ENCODE results near the gene ZFP57.

ZFP57 gene

DNA sequence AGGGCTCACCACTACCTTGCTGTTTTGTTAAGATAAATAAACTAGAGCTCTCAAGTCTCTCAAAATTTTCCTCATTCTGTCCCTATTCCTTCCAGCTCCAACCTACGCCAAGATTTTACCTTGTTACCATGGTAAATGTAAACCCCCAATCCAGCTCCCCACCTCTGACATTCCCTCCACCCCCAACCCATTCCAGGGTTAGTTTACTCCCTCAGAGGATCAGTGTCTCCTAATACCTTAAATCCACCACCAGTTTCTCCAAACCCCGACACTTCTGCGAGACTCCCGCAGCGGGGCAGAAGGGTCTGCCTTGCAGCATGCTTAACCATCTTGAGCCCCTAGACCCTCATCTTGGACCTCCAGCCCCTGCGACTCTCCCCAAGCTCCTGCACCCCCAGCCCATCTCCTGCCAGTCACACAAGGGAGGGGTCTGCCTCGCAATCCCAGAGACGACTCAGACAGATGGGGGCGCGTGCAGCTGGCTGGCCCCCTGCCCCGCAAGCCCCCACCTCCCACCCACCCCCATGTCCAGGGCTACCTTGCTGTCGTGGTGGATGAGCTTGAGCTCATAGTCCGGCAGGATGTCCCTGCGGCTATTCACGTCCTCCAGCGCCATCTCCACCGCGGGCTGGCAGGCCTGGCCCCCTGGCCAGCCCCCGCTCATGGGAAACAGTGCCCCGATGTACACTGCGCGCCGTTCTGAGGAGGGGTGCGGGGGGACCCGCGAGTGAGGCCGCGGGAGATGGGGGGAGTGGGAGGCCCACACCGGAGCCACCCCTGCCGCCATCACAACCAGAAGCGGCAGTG lies 53.8 kb downstream of the ZFP57 start:
- no peak overlapping the region for H3K4me3 ChIP-seq (ENCODE audit: low read depth, low read length)
- TF ChIP-seq MYC (IDR thresholded peaks at IDR 0.05; ENCODE audit: low read depth, low read length) (no peak), POLR2A (IDR thresholded peaks at IDR 0.05; ENCODE audit: extremely low read depth, insufficient read length) (no peak)
- TF ChIP-seq, protein P1, sequence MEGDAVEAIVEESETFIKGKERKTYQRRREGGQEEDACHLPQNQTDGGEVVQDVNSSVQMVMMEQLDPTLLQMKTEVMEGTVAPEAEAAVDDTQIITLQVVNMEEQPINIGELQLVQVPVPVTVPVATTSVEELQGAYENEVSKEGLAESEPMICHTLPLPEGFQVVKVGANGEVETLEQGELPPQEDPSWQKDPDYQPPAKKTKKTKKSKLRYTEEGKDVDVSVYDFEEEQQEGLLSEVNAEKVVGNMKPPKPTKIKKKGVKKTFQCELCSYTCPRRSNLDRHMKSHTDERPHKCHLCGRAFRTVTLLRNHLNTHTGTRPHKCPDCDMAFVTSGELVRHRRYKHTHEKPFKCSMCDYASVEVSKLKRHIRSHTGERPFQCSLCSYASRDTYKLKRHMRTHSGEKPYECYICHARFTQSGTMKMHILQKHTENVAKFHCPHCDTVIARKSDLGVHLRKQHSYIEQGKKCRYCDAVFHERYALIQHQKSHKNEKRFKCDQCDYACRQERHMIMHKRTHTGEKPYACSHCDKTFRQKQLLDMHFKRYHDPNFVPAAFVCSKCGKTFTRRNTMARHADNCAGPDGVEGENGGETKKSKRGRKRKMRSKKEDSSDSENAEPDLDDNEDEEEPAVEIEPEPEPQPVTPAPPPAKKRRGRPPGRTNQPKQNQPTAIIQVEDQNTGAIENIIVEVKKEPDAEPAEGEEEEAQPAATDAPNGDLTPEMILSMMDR (IDR thresholded peaks at IDR 0.05; ENCODE audit: low read depth, low read length): no peak
- TF ChIP-seq, protein P2, sequence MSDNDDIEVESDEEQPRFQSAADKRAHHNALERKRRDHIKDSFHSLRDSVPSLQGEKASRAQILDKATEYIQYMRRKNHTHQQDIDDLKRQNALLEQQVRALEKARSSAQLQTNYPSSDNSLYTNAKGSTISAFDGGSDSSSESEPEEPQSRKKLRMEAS (IDR thresholded peaks at IDR 0.05; ENCODE audit: low read depth, low read length): no peak

DNA sequence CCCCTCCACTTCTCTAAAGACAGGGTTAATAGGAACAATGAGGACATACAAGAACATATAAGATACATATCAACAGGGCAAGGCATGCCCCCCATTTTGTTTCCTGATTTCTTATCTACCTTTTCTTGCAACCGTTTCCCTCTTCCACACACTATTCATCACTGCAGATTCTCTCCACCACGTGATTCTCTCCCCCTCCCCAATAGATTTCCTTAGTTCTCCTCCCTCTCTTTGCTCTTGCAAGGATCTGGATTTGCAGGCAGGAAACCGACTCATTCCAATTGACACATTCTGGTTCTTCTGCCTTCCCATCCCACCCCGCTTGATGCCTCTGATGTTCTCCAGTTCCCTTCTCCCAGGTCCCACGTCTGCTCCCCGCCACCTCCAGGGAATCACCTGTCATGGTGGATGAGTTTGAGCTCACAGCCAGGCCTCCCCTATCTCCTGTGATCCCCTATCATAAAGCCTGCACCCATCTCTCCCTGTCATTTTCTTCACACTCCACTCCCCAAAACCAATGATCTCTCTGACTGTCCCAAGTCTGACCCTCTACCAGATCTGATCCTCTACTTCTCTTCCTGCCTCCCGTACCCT lies 55.5 kb downstream of the ZFP57 start:
- TF ChIP-seq POLR2A (IDR thresholded peaks at IDR 0.05; ENCODE audit: extremely low read depth, insufficient read length): no peak
- TF ChIP-seq, protein P2 (IDR thresholded peaks at IDR 0.05; ENCODE audit: low read depth, low read length): no peak
- TF ChIP-seq, protein P1 (IDR thresholded peaks at IDR 0.05; ENCODE audit: low read depth, low read length): no peak
- TF ChIP-seq MYC (IDR thresholded peaks at IDR 0.05; ENCODE audit: low read depth, low read length): no peak
- H3K4me3 ChIP-seq (ENCODE audit: low read depth, low read length): no peak overlapping the region
- no peak for DNase-seq (ENCODE audit: low read depth)

More for the DNA sequence above, 53.8 kb downstream of the ZFP57 start:
- no peak for DNase-seq (ENCODE audit: low read depth)

DNA sequence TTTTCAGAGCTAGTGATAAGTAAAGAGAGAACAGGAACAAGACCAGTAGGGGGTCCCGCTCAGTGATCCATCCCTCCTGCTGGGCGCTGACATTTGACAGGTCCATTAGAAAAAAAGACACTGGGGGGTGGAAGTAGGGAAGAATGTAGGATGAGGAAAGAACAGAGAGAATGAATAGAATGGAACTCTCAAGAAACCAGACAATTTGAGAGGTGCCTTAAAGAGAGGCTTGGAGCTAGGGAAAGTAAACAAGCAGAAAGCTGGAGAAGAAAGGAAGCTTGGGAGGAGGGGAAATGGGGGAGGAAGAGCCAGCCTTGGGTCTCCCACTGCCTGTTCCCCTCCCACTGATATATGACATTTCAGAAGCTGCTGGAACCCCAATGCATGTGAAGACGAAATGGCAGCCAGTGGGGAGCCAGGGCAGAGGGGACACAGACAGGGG lies 56.4 kb downstream of the ZFP57 start:
- TF ChIP-seq POLR2A (IDR thresholded peaks at IDR 0.05; ENCODE audit: extremely low read depth, insufficient read length): no peak
- TF ChIP-seq, protein P1 (IDR thresholded peaks at IDR 0.05; ENCODE audit: low read depth, low read length): no peak
- TF ChIP-seq MYC (IDR thresholded peaks at IDR 0.05; ENCODE audit: low read depth, low read length): no peak
- TF ChIP-seq, protein P2 (IDR thresholded peaks at IDR 0.05; ENCODE audit: low read depth, low read length): no peak
- no peak overlapping the region for H3K4me3 ChIP-seq (ENCODE audit: low read depth, low read length)
- no peak for DNase-seq (ENCODE audit: low read depth)
